ENCODE data around the gene SP140L.
"Not testable (repeated sequence)": the region's sequence is repeated elsewhere in the genome, so short reads cannot be mapped to it uniquely, and the experiment has no call there.

Gene SP140L

DNA sequence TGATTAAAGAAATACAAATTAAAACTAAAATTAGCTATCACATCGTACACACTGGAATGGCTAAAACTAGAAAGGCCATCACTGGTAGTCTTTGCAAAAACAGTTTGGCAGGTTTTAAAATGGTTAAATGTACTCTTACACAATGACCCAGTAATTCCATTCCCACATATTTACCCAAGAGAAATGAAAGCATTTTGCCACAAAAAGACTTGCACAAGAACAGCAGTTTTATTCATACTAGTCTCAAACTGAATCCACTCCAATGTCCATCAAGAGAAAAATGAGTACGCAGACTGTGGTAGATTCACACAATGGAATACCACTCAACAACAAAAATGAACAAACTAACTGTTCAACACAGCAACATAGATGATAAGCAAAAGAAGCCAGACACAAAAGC is 29.1 kb downstream of the SP140L start:
- peak; percentile 13 for DNase-seq (ENCODE audit: low read depth)
- H3K4me3 ChIP-seq (ENCODE audit: low read depth, low read length): no peak overlapping the region

DNA sequence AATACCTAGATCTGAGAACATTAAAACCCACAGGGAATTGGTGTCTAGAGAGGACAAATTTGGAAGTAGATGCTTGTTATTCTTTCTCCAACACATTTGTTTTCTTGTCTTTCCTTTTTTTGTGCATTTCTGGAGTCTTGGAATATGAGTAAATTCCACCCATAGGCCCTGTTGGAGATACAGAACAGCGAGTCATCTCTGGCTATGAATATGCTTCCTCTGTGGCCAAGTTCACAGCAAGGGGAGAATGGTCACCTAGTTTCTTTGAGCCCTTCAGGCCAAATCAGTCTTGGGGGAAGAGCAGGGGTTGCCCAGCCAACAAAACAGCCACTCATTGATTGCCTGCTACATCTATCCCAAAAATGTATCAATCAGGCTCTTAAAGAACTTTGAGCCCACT is 31.3 kb downstream of the SP140L start:
- DNase-seq (ENCODE audit: low read depth): peak; percentile 10
- H3K4me3 ChIP-seq (ENCODE audit: low read depth, low read length): no peak overlapping the region

DNA sequence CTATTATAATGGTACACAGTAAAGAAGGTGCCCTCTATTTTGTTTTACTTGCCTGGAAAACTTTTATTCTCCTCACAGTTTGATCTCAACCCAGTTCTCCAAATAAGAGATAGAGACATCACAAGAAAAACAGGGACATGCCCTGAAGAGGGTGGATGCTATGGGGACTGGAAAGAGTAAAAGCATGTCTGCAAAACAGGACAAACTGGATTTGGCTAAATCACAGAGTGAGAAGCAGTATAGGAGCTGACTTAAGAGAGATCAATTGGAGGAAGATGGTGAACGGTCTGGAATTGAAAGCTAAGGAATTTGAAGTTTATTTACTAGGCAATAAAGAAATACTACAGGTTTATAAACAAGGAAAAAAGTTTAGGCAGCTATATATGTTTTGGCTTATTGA is 33.0 kb downstream of the SP140L start:
- H3K4me3 ChIP-seq (ENCODE audit: low read depth, low read length): no peak overlapping the region
- no peak for DNase-seq (ENCODE audit: low read depth)

- H3K4me3 ChIP-seq (ENCODE audit: low read depth, low read length): no peak overlapping the region
- DNase-seq (ENCODE audit: low read depth): no peak
Observed at GRCh38 chr2:230362030-230362691, 35.2 kb downstream of the SP140L start.

DNA sequence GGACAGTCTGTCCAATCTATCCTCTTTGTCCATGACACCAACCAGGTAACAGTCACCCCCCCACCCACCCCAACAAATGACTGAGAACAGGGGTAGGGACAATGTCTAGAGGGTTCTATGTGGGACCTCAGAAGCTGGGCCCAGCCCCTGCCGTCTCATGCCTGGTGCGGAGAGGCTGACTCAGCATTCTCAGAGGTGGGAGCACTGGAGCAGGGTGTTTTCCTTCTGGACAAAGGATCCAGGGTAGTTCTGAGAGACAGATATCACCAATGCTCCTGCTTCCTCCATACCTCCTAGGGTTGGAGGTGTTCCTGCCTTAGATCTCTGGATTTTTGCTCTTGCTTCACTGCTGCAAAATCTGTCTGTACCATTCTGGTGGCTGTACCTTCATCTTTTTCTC is 55.1 kb downstream of the SP140L start:
- no peak for DNase-seq (ENCODE audit: low read depth)
- H3K4me3 ChIP-seq (ENCODE audit: low read depth, low read length): no peak overlapping the region

GRCh38 chr2:230383453-230383852 is 56.5 kb downstream of the SP140L start:
- no peak overlapping the region for H3K4me3 ChIP-seq (ENCODE audit: low read depth, low read length)
- DNase-seq (ENCODE audit: low read depth): no peak

- DNase-seq (ENCODE audit: low read depth): no peak
- no peak overlapping the region for H3K4me3 ChIP-seq (ENCODE audit: low read depth, low read length)
Observed at GRCh38 chr2:230384986-230385385, 58.0 kb downstream of the SP140L start.

DNA sequence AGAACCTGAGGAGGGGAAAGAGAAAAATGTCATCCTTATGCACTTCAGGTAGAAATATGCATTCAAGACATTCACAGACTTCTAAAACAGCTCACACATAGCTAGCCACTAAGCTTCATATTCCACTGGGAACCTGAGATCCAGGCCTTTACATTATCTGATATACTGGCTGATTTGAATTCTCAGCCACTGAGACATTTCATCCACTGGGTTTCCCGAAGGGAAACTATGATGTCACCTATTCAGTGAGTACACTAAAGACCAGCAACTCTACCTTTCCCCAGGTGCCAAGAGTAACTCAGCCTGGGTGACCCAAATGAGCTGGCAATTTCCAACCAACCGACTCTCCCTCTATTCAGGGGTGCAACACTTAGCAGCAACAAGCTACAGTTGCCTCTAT is 67.3 kb downstream of the SP140L start:
- H3K4me3 ChIP-seq (ENCODE audit: low read depth, low read length): no peak overlapping the region
- no peak for DNase-seq (ENCODE audit: low read depth)

DNA sequence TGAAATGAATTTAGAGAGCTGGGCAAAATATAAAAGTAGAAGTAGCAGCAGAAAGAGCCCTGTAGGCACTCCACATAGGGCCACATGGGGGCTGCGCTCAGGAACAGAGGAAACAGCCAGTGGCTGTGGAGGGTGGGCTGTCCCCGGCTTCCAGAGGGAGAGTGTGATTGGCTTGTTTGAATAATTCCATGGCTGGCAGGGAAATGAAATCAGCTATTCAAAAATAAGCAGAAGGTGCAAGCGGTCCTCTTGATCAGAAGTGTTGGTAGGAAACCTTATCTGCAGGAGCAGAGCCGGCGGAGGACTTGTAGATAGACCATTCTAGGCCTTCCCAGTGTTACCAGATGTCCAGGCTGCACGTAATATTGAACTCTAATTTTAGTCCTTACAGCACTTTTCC is 71.7 kb downstream of the SP140L start:
- H3K4me3 ChIP-seq (ENCODE audit: low read depth, low read length); DNase-seq (ENCODE audit: low read depth): not testable (repeated sequence)

DNA sequence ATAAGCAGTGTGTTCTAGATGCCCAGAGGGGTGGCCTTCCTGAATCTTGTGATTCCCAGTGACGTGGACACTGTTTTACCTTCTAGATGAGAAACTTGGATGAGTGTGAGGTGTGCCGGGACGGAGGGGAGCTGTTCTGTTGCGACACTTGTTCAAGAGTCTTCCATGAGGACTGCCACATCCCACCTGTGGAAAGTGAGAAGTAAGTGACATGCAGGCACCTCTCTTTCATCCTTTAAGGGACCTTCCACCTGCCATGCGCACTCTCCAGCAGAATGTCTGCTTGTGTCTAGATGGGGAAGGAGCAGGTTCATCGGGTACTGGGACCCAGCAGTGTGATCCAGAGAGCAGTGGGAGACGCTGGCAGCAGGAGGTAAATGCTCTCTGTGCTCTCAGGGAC is 73.0 kb downstream of the SP140L start:
- no peak for DNase-seq (ENCODE audit: low read depth)
- no peak overlapping the region for H3K4me3 ChIP-seq (ENCODE audit: low read depth, low read length)

GRCh38 chr2:230400454-230400853 is 73.5 kb downstream of the SP140L start:
- no peak for DNase-seq (ENCODE audit: low read depth)
- H3K4me3 ChIP-seq (ENCODE audit: low read depth, low read length): no peak overlapping the region

- DNase-seq (ENCODE audit: low read depth): not testable (repeated sequence)
Observed at GRCh38 chr2:230401026-230401425, 74.0 kb downstream of the SP140L start.

GRCh38 chr2:230403746-230404145 is 76.8 kb downstream of the SP140L start:
- H3K4me3 ChIP-seq (ENCODE audit: low read depth, low read length): no peak overlapping the region
- no peak for DNase-seq (ENCODE audit: low read depth)

More at GRCh38 chr2:230401026-230401425, 74.0 kb downstream of the SP140L start:
- H3K4me3 ChIP-seq (ENCODE audit: low read depth, low read length): not testable (repeated sequence)

DNA sequence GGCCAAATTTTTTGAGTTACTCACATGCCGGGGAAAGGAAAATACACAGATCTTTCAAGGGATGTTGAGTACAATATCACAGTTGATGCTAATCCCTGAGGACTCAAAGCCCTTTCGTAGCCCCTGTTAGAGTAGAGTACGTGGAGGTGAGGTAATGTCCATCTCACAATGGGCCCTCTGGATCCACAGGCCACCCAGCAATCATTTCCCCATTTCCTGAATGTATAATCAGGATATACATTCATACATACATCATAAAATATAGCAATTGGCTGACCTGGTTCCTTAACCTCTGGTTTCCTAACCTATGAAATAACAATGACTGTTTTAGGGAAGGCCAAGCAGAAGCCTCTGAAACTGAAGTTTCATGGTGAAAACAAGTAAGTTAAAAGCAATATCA is 78.8 kb downstream of the SP140L start:
- no peak overlapping the region for H3K4me3 ChIP-seq (ENCODE audit: low read depth, low read length)
- DNase-seq (ENCODE audit: low read depth): no peak

DNA sequence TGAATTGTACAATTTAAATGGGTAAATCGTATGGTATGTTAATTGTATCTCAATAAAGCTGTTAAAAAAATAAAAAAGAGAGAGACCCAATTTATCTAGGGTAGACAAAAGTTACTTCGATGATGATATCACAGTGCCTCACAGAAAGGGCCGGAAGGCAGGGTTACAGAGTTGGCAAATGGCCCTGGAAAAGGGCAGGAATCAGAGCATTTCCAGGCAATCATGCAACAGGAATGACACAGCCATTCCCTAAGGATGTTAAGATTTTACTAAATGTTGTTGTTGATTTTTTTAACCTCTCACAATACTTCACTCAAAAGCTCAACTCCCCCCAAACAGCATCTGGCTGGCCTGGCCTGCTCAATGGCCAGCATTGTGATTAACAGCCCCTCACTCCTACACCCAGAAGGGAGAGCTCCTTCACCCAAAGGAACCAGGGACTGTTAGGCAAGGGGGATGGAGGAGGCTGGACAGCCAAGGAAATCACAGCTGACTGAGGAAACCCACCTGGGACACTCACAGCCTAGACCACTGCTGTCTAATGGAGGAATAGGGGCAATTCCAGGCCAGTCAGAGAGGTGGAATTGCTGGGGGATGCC is 81.3 kb downstream of the SP140L start:
- H3K4me3 ChIP-seq (ENCODE audit: low read depth, low read length): no peak overlapping the region
- DNase-seq (ENCODE audit: low read depth): peak; percentile 64

DNA sequence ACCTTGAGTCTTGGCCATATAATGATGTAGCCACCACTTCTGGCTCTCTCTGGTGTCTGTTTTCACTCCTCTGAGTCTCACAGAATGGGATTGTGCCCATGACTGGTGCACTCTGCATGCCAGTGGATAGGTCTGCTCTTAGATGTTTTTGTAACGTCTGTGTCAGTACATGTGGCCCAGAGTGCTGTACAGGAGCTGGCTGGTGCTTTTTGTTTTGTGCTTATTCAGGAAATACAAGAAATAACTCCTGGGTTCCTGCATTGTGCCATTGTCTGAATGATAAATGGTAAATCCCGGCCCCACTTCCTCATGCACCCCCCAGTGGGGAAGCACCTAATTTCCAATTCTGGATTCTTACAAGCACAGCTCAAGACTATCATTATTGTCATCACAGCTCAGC is 82.3 kb downstream of the SP140L start:
- H3K4me3 ChIP-seq (ENCODE audit: low read depth, low read length); DNase-seq (ENCODE audit: low read depth): not testable (repeated sequence)

DNA sequence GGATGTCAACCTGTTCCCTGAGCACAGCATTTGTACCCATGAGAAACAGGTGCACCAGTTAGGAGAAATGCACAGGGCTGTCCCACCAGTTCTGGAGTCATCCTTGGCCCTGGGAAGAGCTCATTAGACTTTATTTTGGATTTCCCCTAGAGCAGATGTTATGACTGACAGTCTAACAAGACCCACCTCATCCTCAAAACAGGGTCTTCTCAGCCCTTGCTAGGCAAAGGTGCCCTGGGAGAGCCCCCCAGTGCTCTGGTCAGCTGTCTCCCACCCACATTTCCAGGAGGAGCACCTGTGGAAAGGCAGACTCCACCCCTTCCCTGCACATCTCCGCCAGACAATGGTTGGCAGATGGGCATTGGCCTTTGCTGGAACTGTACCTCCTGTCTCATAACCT is 83.3 kb downstream of the SP140L start:
- no peak for DNase-seq (ENCODE audit: low read depth)
- no peak overlapping the region for H3K4me3 ChIP-seq (ENCODE audit: low read depth, low read length)

DNA sequence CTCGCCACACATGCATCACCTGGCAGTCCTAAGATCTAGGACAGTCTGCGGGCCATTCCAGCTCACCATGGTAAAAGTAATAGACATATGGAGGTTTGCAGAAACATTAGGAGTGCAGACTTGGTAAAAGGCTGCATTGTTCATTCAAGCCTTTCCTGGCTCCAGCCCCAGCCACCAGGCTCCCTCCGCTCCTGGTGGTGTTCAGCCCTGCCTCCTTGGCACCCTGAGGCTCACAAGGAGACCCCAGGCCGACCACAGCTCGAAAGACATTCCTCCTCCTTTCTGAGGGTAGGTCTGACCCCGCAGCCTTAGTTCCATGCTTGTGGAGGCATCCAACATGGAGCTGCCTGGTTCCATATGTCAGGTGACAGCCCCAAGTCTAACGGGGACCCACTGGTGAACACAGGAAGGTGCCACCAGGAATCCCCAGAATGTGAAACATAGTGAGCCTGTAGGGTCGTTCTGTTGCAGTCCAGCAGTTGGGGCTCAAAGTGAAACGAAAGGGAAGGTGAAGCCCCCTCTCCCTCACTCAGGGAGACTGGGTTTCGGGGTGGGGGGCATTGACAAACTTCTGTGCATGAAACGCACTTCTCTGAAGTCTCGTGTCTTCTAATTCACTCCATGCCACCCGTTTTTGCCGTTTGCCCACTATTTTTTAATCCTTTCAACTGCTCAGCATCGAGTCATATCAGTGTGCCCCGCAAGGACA is 84.0 kb downstream of the SP140L start:
- no peak for DNase-seq (ENCODE audit: low read depth)
- H3K4me3 ChIP-seq (ENCODE audit: low read depth, low read length): peak overlapping the region; percentile 59

GRCh38 chr2:230411570-230412370 is 84.8 kb downstream of the SP140L start:
- H3K4me3 ChIP-seq (ENCODE audit: low read depth, low read length): peak overlapping the region; percentile 59
- DNase-seq (ENCODE audit: low read depth): no peak

GRCh38 chr2:230412371-230412711 is 85.3 kb downstream of the SP140L start:
- H3K4me3 ChIP-seq (ENCODE audit: low read depth, low read length): peak overlapping the region; percentile 59
- DNase-seq (ENCODE audit: low read depth): no peak

Measured in skeletal muscle cell (primary cell).